Astrocyte (in vitro differentiated cells and primary cell): ENCODE data around the gene PRICKLE1.

Source experiments
- CTCF ChIP-seq: IDR thresholded peaks from 2 replicates; pipeline ENCODE4 v1.5.1; 2011; ENCODE audit warnings: low read depth, mild to moderate bottlenecking, inconsistent platforms, low read length, moderate library complexity; ENCODE audit not compliant: insufficient read depth
- EZH2 ChIP-seq: IDR thresholded peaks from 2 replicates; pipeline ENCODE4 v1.6.1; 2012; ENCODE audit warnings: mild to moderate bottlenecking, low read length, inconsistent platforms; ENCODE audit not compliant: insufficient read depth

- TF ChIP-seq CTCF (no peak), EZH2 (no peak)
Observed at GRCh38 chr12:42495244-42495643, 94.3 kb downstream of the PRICKLE1 start.
